ENCODE results near the gene HTR3D.

DNA sequence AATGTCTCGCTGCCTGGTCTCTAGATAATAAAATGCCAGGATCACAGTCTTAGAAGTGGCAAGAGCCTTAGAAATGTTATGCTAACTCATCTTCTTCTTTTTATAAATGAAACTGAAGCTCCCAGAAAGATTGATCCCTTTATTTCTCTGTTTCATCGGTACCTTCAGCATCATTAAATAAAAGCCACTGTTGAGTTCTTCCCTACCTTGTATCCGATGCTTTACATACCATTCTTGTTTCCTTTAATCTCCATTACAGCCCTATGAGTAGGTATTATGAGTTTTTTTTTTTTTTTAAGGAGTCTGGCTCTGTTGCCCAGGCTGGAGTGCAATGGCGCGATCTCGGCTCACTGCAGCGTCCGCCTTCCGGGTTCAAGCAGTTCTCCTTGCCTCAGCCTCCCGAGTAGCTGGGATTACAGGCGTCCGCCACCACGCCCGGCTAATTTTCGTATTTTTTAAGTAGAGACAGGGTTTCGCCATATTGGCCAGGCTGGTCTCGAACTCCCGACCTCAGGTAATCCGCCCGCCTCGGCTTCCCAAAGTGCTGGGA, 13.0 kb upstream of the HTR3D start:
- TF ChIP-seq, protein P1, sequence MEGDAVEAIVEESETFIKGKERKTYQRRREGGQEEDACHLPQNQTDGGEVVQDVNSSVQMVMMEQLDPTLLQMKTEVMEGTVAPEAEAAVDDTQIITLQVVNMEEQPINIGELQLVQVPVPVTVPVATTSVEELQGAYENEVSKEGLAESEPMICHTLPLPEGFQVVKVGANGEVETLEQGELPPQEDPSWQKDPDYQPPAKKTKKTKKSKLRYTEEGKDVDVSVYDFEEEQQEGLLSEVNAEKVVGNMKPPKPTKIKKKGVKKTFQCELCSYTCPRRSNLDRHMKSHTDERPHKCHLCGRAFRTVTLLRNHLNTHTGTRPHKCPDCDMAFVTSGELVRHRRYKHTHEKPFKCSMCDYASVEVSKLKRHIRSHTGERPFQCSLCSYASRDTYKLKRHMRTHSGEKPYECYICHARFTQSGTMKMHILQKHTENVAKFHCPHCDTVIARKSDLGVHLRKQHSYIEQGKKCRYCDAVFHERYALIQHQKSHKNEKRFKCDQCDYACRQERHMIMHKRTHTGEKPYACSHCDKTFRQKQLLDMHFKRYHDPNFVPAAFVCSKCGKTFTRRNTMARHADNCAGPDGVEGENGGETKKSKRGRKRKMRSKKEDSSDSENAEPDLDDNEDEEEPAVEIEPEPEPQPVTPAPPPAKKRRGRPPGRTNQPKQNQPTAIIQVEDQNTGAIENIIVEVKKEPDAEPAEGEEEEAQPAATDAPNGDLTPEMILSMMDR (IDR thresholded peaks at IDR 0.05; ENCODE audit: low read length): no peak
- TF ChIP-seq EZH2 (IDR thresholded peaks at IDR 0.05; ENCODE audit: borderline replicate concordance, low read length): no peak

Data from OCI-LY1 (cell line).